Right hindlimb (tissue), 1 donor: ENCODE data around the gene TMIGD2.
"Not testable (repeated sequence)": the region's sequence is repeated elsewhere in the genome, so short reads cannot be mapped to it uniquely, and the experiment has no call there.

Experiments used
- DNase-seq: peaks from one replicate; pipeline ENCODE4 v3.0.0-alpha.2; 2018

The TMIGD2 gene, protein sequence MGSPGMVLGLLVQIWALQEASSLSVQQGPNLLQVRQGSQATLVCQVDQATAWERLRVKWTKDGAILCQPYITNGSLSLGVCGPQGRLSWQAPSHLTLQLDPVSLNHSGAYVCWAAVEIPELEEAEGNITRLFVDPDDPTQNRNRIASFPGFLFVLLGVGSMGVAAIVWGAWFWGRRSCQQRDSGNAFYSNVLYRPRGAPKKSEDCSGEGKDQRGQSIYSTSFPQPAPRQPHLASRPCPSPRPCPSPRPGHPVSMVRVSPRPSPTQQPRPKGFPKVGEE

DNA sequence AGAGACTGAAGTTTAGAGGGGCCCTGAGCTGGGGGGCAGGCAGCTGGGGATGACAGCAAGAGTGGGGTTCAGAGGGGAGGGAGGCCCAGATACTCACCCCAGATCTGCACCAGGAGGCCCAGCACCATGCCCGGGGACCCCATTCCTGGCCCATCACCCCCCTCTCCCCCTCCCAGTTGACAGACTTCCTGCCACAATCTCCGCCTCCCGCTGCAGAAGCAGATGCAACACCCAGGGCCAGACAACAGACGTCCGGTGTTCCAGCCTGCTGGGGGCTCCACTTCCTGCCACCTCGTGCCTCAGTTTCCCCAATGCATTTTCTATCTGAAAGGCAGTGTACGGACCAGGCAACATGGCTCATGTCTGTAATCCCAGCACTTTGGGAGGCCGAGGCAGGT, at the start of gene TMIGD2:
TSS of gene TMIGD2 (minus strand) at position 147 of the 398 bp plus-strand sequence. CDS start at position 143, 4 bp downstream.
- no peak for DNase-seq

DNA sequence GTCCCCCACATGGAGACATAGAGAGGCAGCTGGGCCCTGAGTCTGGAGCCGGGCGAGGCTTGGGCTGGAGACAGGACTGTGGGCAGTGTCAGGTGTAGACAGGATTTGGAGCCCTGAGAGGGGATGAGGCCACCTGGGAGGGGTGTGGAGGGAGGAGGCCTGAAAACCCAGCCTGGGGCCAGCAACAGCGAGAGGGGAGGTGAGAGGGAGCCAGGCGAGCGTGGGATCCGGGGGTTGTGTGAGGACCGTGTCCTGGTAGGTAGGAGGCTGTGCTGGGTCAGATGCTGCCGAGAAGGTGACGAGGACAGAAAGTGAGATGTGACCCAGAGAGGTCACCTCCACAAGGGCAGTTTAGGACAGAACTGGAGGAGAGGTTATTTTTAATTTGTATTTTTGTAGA, 48.5 kb upstream of the TMIGD2 start:
- no peak for DNase-seq

DNA sequence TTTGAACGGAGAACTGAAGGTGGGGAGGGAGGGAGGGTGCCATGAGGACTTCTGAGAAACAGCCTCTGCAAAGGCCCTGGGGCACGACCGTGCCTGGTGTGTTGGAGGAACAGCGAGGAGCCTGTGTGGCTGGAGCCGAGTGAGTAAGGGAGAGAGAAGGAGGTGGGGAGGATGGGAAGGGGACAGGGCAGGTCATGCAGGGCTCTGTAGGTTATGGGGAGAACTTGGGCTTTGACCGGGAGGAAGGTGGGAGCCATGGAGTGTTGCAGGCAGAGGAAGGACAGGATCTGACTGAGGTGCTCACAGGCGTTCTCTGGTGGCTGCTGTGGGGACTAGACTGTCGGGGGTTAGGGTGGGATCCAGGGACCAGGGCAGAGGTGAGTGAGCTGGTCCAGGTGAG, 47.9 kb upstream of the TMIGD2 start:
- no peak for DNase-seq

DNA sequence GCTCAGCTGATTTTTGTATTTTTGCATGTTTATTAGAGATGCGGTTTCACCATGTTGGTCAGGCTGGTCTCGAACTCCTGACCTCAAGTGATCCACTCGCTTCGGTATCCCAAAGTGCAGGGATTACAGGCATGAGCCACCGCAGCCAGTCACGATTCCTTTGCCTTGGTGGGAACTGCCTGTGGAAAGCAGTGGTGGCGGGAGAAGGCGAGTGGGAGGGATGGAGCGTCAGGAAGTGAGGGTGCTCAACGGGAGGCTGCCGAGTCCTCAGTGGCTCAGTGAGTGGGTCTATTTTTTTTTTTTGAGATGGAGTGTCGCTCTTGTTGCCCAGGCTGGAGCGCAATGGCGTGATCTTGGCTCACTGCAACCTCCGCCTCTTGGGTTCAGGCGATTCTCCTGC, 47.0 kb upstream of the TMIGD2 start:
- not testable (repeated sequence) for DNase-seq

DNA sequence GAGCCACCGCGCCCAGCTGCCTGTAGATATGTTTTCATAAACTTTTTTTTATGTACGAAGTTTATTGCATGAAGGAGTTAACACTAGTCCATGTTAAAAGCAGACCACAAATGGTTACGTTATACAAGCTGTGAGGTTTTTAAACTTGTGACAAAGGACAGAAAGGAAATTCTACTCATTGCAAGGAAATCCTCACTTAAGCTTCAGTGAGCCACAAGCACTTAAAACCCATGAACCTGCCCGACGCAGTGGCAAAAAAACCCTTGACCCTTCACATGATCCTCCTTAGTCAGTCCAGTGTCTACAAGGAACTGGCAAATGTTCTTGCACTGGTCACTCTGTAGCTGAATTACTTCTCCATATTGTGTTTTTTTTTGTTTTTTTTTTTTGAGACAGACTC, 45.3 kb upstream of the TMIGD2 start:
- no peak for DNase-seq

DNA sequence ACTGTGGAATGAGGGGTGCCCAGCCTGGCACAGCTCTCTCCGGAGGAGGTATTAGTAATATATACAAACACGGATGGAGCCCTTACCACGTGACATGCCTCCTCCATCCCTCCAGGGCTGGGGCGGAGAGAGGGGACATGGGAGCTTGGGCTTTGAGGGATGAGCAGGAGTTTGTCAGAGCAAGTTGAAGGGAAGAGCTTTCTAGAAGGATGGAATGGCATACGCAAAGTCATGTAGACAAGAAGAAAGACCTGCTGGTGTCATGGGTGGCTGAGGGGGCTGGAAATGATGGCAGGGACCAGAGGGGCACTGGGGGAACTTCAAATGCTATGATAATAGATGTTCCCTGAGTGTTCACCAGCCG, 43.8 kb upstream of the TMIGD2 start:
- DNase-seq, result no peak

DNA sequence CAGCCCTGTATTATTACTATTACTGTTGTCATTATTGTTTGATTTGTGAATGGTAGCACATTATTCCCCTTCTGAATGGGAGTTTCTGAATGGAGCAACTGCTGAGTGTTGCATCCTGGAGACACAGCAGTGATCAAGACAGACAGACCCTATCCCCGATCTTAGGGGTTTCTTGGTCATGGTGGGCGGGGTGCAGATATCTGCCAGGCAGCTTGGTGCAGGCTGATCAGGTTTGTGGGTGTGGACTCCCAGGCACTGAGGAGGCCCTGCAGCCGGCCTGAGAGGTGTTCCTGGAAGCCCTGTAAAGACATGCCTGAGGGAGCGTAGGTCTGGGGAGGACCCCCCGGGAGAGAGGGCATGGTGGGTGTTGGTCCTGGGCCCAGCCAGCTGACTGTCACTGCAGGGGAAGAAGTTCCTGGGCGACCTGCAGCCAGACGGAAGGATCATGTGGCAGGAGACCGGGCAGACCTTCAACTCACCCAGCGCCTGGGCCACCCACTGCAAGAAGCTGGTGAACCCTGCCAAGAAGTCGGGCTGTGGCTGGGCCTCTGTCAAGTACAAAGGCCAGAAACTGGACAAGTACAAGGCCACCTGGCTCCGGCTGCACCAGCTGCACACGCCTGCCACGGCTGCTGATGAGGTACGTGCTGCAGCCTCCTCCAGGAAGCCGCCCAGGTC, 43.3 kb upstream of the TMIGD2 start:
- DNase-seq, result no peak

DNA sequence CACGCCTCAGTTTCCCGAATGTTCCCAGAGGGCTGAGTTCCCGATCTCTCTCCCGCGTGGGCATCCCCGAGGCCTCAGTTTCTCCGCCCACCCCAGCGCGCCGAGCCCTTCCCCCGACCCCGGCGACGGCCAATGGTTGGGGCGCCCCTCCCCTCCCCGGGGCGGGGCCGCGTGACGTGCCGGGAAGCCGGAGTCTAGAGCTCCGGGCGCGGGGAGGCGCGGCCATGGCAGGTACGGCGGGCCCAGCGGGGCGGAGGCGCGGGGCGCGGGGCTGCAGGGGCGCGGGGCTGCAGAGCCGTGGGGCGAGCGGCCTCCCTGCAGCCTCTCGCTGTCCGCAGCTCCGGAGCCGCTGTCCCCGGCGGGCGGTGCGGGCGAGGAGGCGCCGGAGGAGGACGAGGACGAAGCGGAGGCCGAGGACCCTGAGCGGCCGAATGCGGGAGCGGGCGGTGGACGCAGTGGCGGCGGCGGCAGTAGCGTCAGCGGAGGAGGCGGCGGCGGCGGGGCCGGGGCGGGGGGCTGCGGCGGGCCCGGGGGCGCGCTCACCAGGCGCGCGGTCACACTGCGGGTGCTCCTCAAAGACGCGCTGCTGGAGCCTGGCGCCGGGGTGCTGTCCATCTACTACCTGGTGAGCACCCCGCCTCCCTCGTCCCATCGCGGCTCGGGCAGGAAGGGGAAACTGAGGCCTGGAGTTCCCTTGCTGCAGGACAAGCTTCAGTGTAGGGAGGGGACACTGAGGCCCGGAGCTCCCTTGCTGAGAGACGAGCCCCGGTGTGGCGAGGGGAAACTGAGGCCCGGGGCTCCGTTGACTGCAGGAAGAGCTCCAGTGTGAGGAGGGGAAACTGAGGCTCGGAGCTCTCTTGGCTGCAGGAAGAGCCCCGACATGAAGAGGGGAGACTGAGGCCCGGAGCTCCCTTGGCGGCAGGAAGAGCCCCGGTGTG, 41.5 kb upstream of the TMIGD2 start, which contains the start of gene MPND:
TSS of gene MPND (plus strand) at position 193 of the 938 bp plus-strand sequence. CDS start at position 225, 32 bp downstream.
- peak; percentile 93 for DNase-seq

DNA sequence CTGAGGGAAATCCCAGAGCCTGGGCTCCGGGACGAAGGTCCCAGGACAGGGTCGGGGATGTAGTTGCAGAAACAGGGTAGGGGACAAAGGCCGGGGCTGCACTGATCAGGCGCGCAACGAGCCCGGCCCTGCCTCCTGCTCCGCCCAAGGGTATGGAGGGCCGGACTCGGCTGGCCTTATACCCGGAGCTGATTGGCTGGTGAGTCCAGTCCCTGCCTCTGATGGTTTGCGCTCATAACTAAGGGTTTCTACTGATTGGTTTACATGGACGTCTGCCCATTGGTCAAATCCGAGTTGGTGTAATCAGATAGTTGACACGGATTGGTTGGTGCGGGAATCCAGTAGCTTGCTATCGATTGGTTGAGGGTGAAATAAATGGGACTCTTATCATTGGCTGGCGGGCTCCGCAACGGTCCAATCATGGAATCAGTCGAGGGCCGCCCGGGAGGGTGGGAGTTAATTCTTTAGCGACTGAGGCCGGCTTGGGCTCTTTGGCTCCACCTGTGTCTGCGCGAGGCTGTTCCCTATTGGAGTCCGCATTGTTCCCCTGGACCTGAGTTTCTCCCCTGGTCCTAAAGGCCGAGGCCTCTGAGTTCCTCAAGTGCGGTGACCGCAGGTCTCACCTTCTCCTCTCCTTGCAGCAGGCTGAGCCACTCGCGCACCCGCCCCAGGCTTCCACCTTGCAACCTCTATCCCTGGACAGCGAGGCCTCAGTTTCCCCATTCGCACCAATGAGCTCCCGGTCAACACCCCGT, 40.6 kb upstream of the TMIGD2 start:
- DNase-seq, result peak; percentile 99

DNA sequence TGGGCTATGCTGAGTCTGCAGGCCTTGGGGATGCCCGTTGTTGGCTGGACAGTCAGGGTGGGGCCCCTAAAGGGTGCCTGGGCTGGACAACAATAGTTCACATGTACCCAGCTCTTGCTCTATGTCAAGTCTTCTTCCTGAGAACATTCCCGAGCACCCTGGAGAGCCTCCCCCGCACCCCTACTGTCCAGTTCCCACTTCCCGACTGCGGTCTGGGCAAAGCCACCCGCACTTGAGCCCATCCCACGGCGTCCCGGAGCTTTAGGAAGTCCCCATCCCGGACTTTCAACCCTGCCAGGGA, 40.1 kb upstream of the TMIGD2 start:
- DNase-seq, result no peak

DNA sequence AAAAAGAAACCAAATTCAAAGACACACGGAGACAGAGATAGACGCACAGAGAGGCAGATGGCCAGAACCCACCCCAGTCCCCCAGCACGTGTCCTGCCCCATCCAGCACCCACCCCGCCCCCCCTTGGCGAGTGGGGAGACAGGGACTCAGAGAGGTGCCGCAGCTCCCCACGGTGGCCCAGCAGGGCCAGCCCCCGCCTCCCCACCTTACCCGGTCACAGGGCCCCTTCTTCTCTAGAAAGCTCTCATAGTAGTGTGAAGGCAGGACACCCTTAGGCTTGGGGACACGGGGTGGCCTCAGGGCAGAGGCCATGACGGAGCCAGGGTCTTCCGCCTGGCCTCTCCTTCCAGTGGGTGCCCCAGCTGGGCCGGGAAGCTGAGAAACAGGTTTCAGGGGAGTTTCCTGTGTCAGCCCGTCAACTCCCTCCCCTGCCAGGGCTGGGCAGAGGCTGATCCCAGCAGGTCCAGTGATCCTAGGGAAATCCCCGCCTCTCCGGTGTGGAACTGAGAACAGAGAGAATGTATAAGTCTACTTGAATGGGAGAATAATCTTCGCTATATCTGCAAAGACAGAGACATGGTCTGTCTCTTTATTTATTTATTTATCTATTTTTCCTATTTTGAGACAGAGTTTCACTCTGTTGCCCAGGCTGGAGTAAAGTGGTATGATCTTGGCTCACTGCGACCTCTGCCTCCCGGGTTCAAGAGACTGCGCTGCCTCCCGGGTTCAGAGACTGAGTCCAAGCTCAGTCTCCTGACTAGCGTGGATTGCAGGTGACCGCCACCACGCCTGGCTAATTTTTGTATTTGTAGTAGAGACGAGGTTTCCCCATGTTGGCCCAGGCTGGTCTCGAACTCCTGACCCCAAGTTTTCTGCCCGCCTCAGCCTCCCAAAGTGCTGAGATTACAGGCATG, 36.5 kb upstream of the TMIGD2 start, which contains the start of gene STAP2:
TSS of gene STAP2 (minus strand) at position 387 of the 915 bp plus-strand sequence. CDS start at position 313, 74 bp downstream.
- DNase-seq, result no peak

DNA sequence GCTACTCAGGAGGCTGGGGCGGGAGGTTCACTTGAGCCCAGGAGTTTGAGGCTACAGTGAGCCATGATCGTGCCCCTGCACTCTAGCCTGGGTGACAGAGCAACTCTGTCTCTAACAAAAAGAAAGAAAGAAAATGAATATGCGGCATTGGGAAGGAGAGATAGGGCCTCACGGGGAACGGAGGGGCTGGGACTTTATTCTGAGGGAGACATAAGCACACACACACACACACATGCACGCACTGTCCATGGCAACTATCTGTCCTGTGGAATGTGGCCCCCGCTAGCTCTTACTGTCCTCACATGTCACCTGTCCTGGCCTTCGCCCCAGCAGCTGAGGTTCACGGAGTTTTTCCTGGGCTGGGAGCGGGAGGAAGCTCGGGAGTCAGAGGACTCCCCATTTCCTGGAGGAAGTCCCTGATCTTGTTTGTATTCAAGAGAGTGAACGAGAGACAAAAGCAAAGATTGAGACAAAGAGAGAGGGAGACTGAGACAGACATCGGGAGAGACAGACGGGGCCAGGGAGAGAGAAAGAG, 35.8 kb upstream of the TMIGD2 start:
- no peak for DNase-seq

DNA sequence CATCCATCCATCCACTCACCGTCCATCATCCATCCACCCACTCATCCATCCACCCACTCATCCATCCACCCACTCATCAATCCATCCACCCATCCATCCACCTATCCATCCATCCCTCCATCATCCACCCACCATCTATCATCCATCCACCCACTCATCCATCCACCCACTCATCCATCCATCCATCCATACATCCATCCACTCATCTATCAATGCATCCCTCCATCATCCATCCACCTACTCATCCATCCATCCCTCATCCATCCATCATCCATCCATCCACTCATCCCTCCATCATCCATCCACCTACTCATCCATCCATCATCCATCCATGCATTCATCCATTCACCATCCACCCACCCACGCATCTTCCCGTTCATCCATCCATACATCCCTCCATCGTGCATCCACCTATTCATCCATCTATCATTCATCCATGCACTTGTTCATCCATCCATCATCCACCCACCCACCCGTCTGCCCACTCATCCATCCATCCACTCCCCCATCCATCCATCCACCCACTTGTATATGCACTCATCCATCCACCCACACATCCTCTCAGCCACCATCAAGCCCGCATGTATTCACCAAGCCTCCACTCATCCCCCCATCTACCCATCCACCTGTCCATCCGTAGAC, 32.9 kb upstream of the TMIGD2 start:
- no peak for DNase-seq

DNA sequence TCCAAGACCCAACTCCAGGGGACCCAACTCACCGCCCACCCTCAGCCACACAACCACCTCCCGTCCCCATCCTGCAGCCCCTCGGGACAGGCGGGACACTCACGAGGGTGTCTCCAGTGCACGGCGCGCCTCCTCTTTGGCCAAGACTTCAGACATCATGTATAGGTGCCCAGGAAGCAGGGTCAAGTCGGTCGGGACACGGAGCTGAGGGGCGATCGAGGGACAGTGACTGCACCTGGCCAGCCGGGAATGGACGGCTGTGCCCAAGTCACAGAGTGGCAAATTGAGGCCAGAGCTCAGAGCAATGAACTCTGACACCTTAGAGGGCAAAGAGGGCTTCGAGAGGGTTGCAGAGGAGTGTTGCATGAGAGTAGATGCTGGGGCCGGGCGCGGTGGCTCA, 27.7 kb upstream of the TMIGD2 start:
- no peak for DNase-seq

DNA sequence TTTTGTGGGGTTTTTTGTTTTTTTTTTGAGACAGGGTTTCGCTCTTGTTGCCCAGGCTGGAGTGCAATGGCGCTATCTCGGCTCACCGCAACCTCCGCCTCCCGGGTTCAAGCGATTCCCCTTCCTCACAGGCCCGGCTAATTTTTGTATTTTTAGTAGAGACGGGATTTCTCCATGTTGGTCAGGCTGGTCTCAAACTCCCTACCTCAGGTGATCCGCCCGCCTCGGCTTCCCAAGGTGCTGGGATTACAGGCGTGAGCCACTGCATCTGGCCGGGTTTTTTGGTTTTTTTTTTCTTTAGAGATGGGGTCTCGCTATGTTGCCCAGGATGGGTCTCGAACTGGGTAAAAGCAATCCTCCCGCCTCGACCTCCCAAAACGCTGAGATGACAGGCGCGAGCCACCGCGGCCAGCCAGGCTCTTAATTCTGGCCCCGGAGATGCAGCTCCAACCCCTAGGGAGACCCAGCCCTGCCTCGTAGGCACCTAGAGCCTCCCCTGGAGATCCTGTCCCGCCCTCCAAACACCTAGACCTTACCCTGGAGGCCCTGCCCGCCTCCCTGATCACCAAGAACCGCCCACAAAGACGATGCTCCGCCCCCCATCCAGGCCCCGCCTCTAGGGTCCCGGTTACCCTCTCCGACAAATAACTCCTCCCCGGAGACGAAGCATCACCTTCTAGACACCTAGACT, 26.9 kb upstream of the TMIGD2 start:
- DNase-seq, result not testable (repeated sequence)

DNA sequence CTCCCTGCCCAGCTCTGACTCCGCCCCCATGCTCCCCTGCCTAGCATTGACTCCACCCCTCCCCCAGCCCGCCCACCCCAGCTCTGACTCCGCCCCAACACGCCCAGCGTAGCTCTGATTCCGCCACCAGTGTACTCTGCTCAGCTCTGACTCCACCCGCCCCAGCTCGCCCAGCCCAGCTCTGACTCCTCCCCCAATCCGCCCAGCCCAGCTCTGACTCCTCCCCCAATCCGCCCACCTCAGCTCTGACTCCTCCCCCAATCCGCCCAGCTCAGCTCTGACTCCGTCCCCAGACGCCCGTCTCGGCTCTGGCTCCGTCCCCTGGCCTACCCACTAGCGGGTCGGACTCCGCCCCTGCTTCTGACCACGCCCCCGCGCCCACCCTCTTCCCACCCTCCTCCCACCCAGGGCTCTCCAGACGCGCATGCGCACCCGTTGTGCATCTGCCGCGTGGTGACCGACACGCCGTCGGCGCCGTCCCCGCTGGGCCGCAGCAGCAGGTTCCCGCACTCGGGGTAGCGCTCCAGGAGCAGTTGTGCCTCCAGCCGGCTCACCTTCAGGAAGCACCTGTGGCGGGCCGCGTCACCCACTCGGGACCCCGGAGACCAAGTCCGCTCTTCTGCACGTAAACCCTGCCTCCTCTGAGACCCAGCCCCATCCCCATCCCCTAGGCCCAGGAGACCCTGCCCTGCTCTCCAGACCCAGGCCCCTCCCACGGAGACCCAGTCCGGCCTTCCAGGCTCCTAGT, 26.2 kb upstream of the TMIGD2 start:
- peak; percentile 98 for DNase-seq

DNA sequence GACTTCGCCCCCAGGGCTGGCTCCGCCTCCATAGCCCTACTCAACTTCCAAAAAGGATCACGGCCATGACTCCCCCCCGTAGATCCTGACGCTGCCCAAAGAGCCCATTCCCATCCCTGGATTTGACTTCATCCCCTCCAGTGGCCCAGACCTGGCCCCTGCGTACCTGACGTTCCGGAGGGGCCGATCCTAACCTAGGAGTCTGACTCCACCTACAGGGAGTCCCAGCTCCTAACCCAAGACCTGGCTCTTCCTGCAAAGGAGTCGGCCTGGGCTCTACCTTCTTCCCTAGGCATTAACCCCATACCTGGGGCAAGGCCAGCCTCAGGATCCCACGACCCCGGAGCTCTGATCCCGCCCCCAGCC, 25.7 kb upstream of the TMIGD2 start:
- no peak for DNase-seq

DNA sequence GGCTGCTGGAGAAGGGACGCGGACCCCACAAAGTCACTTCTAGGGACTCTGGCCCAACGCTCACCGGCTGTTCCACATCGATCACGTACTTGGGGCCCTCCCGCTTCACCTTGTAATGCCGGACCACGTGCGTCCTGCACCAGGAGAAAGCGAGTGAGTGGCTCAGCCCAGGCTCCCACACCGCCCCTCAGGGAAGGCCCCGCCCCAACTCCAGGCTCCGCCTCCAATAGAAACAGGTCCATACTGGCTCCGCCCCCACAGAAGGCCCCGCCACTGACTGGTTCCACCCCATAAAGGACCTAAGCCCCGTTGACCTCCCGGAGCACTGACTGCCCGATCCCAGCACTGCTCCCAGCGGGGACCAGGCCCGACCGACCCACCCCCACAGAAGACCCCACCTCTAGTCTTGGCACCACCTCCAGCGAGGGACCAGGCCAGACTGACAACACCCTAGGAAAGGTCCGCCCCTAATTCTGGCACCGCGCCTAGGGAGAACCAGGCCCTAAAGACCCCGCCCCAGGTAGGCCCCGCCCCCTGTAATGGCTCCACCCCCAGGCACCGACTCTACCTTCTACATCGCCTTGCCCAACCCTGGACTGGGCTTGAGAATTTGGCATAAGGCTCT, 25.2 kb upstream of the TMIGD2 start:
- peak; percentile 73 for DNase-seq

DNA sequence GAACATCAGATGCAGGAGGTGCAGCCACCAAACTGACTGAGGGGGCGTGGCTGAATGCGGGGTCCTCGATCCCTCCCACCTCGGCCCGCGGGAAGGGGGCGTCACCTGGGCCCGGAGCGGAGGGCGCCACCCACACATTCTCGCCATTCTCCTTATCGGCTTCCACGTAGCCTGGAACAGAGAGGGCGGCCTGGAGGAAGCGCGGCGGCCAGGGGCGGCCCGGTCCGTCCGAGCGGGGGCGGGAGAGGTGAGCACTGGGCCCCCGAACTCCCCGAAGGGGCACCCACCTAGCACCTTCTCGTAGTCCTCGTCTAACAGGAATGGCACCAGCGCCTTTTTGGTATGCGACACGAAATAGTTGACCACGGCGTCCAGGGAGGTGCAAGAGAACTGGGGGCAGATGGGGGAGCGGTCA, 24.7 kb upstream of the TMIGD2 start:
- no peak for DNase-seq
